ENCODE measurements around the gene CHDH. TPM values are rescaled to one million over a fixed set of nuclear protein-coding genes. Genes with fewer than 3 reads are reported as not detected.

Gene CHDH
- polyA plus RNA-seq, 3 donors: not detected

GRCh38 chr3:53819163-53819868 is 26.9 kb downstream of the CHDH start:
- Mint-ChIP-seq H3K27me3 (ENCODE audit: low read depth in 3 of 3) (peaks cover 6 to 25% (median 20%) of the 10 kb centered on the region in 3 donors), H3K9me3 (peaks cover 0 to 2% (median 0%) of the 10 kb centered on the region in 7 donors), H3K27ac (no peak overlapping the region), H3K4me3 (no peak overlapping the region), H3K36me3 (no peaks in the 10 kb centered on the region), H3K4me1 (no peaks in the 10 kb centered on the region)
- no peak overlapping the region for H3K9ac ChIP-seq (ENCODE audit: insufficient read depth, low read length, poor library complexity, severe bottlenecking)
- no peaks in the 10 kb centered on the region for H3K9me3 ChIP-seq (replicated peaks in 1 of 2; ENCODE audit: control insufficient read depth in 1 of 2, insufficient read depth in 1 of 2, low read length in 2 of 2)
- no peaks in the 10 kb centered on the region for H4K20me1 ChIP-seq (ENCODE audit: insufficient read depth, low read length)
- H3K27ac ChIP-seq (ENCODE audit: low read depth in 1 of 2, low read length in 2 of 2): no peak overlapping the region
- H3K79me2 ChIP-seq (ENCODE audit: insufficient read depth, low read length): no peaks in the 10 kb centered on the region
- H3K4me3 ChIP-seq (replicated peaks in 1 of 3; ENCODE audit: low read depth in 2 of 3, low read length in 3 of 3): no peak overlapping the region
- TF ChIP-seq CTCF (IDR thresholded peaks at IDR 0.05): no peak
- DNase-seq: no peak
- H3K36me3 ChIP-seq (replicated peaks in 1 of 2; ENCODE audit: control insufficient read depth in 1 of 2, insufficient read depth in 2 of 2, low read length in 2 of 2): no peaks in the 10 kb centered on the region
- WGBS (ENCODE audit: insufficient coverage): 94% methylated on average over 14 of the region's 14 CpGs
- peaks cover 0 to 8% of the 10 kb centered on the region in 2 donors for H3K27me3 ChIP-seq (ENCODE audit: control insufficient read depth in 2 of 2, insufficient read depth in 2 of 2, low read length in 2 of 2)
- no peak overlapping the region for H3K4me2 ChIP-seq (replicated peaks; ENCODE audit: extremely low read depth, low read length, poor library complexity, severe bottlenecking)
- H2AFZ ChIP-seq (ENCODE audit: insufficient read depth, low read depth, low read length, poor library complexity, severe bottlenecking): no peak overlapping the region
- intact Hi-C loops (cut with micrococcal nuclease): no loop called here
- H3K4me1 ChIP-seq (ENCODE audit: control insufficient read depth in 1 of 2, insufficient read depth in 2 of 2, low read length in 2 of 2): no peaks in the 10 kb centered on the region

GRCh38 chr3:53818221-53819162 is 27.7 kb downstream of the CHDH start:
- H3K36me3 Mint-ChIP-seq: no peaks in the 10 kb centered on the region
- Histone ChIP-seq H3K9ac (ENCODE audit: insufficient read depth, low read length, poor library complexity, severe bottlenecking) (no peak overlapping the region), H2AFZ (ENCODE audit: insufficient read depth, low read depth, low read length, poor library complexity, severe bottlenecking) (no peak overlapping the region), H4K20me1 (ENCODE audit: insufficient read depth, low read length) (no peaks in the 10 kb centered on the region), H3K4me2 (replicated peaks; ENCODE audit: extremely low read depth, low read length, poor library complexity, severe bottlenecking) (no peak overlapping the region), H3K79me2 (ENCODE audit: insufficient read depth, low read length) (no peaks in the 10 kb centered on the region), H3K27ac (ENCODE audit: low read depth in 1 of 2, low read length in 2 of 2) (no peak overlapping the region), H3K36me3 (replicated peaks in 1 of 2; ENCODE audit: control insufficient read depth in 1 of 2, insufficient read depth in 2 of 2, low read length in 2 of 2) (no peaks in the 10 kb centered on the region), H3K4me1 (ENCODE audit: control insufficient read depth in 1 of 2, insufficient read depth in 2 of 2, low read length in 2 of 2) (no peaks in the 10 kb centered on the region), H3K4me3 (replicated peaks in 1 of 3; ENCODE audit: low read depth in 2 of 3, low read length in 3 of 3) (no peak overlapping the region), H3K9me3 (replicated peaks in 1 of 2; ENCODE audit: control insufficient read depth in 1 of 2, insufficient read depth in 1 of 2, low read length in 2 of 2) (no peaks in the 10 kb centered on the region), H3K27me3 (ENCODE audit: control insufficient read depth in 2 of 2, insufficient read depth in 2 of 2, low read length in 2 of 2) (peaks cover 0 to 8% of the 10 kb centered on the region in 2 donors)
- peak overlapping the region in 1 of 7 donors; percentile 7 for H3K27ac Mint-ChIP-seq
- H3K4me3 Mint-ChIP-seq: no peak overlapping the region
- intact Hi-C loops (cut with micrococcal nuclease): no loop called here
- DNase-seq: no peak
- H3K27me3 Mint-ChIP-seq (ENCODE audit: low read depth in 3 of 3): peaks cover 6 to 27% (median 16%) of the 10 kb centered on the region in 3 donors
- H3K9me3 Mint-ChIP-seq: peaks cover 0 to 1% (median 0%) of the 10 kb centered on the region in 7 donors
- no peaks in the 10 kb centered on the region for H3K4me1 Mint-ChIP-seq
- TF ChIP-seq CTCF (IDR thresholded peaks at IDR 0.05): no peak
- 81% methylated on average over 13 of the region's 14 CpGs for WGBS (ENCODE audit: insufficient coverage)
